Measurements from ENCODE around the gene ASXL2. TPM values are rescaled to one million over a fixed set of nuclear protein-coding genes. Genes with fewer than 3 reads are reported as not detected.

Gene ASXL2
- total and polyA plus RNA-seq, 2 of the 13 experiments (the other 11 are each of a cell fraction or from before 2014, with no cell fraction given), result 12.1 to 19.2 TPM

GRCh38 chr2:25878361-25879132, at the start of gene ASXL2 (continued):
- TF ChIP-seq ZNF281 (CRISPR knock-in tag; IDR thresholded peaks at IDR 0.05; ENCODE audit: borderline replicate concordance), result no peak
- TF ChIP-seq ZNF138 (CRISPR knock-in tag; IDR thresholded peaks at IDR 0.05; ENCODE audit: low read depth), result no peak
- peak; percentile 88 for TF ChIP-seq RAD51 (IDR thresholded peaks at IDR 0.05; ENCODE audit: borderline replicate concordance)
- TF ChIP-seq DMTF1 (CRISPR knock-in tag; IDR thresholded peaks at IDR 0.05), result no peak
- TF ChIP-seq ZNF451 (CRISPR knock-in tag; IDR thresholded peaks at IDR 0.05), result 0 out of 2 replicates have a peak, but pooled peaks have one; percentile 61
- TF ChIP-seq SMYD3 (CRISPR knock-in tag; IDR thresholded peaks at IDR 0.05), result 0 out of 2 replicates have a peak, but pooled peaks have one; percentile 67
- 0 out of 2 replicates have a peak, but pooled peaks have one; percentile 24 for TF ChIP-seq ZNF709 (CRISPR knock-in tag; IDR thresholded peaks at IDR 0.05)
- TF ChIP-seq POLR2AphosphoS2 (IDR thresholded peaks at IDR 0.05; ENCODE audit: low read depth, low read length), result no peak
- no peak for TF ChIP-seq ZNF570 (CRISPR knock-in tag; IDR thresholded peaks at IDR 0.05; ENCODE audit: borderline replicate concordance)
- TF ChIP-seq ZSCAN21 (CRISPR knock-in tag; IDR thresholded peaks at IDR 0.05; ENCODE audit: borderline replicate concordance), result 0 out of 2 replicates have a peak, but pooled peaks have one; percentile 69
- no peak for TF ChIP-seq ZNF446 (CRISPR knock-in tag; IDR thresholded peaks at IDR 0.05)
- TF ChIP-seq KLF9 (CRISPR knock-in tag; IDR thresholded peaks at IDR 0.05; ENCODE audit: low read depth), result no peak; the same call in 1 of the 2 replicates
- TF ChIP-seq MLXIP (CRISPR knock-in tag; IDR thresholded peaks at IDR 0.05; ENCODE audit: borderline replicate concordance), result 0 out of 2 replicates have a peak, but pooled peaks have one; percentile 18
- no peak for TF ChIP-seq ZNF382 (CRISPR knock-in tag; IDR thresholded peaks at IDR 0.05; ENCODE audit: borderline replicate concordance)
- peak; percentile 38; the same call in 1 of the 2 replicates for TF ChIP-seq FOSL2 (CRISPR knock-in tag; IDR thresholded peaks at IDR 0.05)
- TF ChIP-seq ZNF572 (CRISPR knock-in tag; IDR thresholded peaks at IDR 0.05), result 0 out of 2 replicates have a peak, but pooled peaks have one; percentile 8
- peak; percentile 58; the same call in 1 of the 2 replicates for TF ChIP-seq ZNF276 (CRISPR knock-in tag; IDR thresholded peaks at IDR 0.05; ENCODE audit: low read depth)
